ENCODE data around the gene WDR93.

The WDR93 gene

GRCh38 chr15:89753855-89754254 is 63.2 kb downstream of the WDR93 start:
- DNase-seq (ENCODE audit: low read depth) = no peak
- H3K4me3 ChIP-seq (replicated peaks; ENCODE audit: low read depth, low read length) = no peak overlapping the region
- TF ChIP-seq CTCF (IDR thresholded peaks at IDR 0.05; ENCODE audit: low read length, missing control alignments) = no peak

- no peak for TF ChIP-seq CTCF (IDR thresholded peaks at IDR 0.05; ENCODE audit: low read length, missing control alignments)
- no peak for DNase-seq (ENCODE audit: low read depth)
Measured at GRCh38 chr15:89754361-89755154, 63.9 kb downstream of the WDR93 start.

GRCh38 chr15:89755701-89756100 is 65.1 kb downstream of the WDR93 start:
- no peak for TF ChIP-seq CTCF (IDR thresholded peaks at IDR 0.05; ENCODE audit: low read length, missing control alignments)
- no peak for DNase-seq (ENCODE audit: low read depth)
- H3K4me3 ChIP-seq (replicated peaks; ENCODE audit: low read depth, low read length) = no peak overlapping the region

More at GRCh38 chr15:89754361-89755154, 63.9 kb downstream of the WDR93 start:
- H3K4me3 ChIP-seq (replicated peaks; ENCODE audit: low read depth, low read length) = no peak overlapping the region

- DNase-seq (ENCODE audit: low read depth) = no peak
- no peak for TF ChIP-seq CTCF (IDR thresholded peaks at IDR 0.05; ENCODE audit: low read length, missing control alignments)
Measured at GRCh38 chr15:89756897-89757296, 66.3 kb downstream of the WDR93 start.

GRCh38 chr15:89758283-89758682 is 67.7 kb downstream of the WDR93 start:
- DNase-seq (ENCODE audit: low read depth) = no peak
- TF ChIP-seq CTCF (IDR thresholded peaks at IDR 0.05; ENCODE audit: low read length, missing control alignments) = no peak
- H3K4me3 ChIP-seq (replicated peaks; ENCODE audit: low read depth, low read length) = no peak overlapping the region

More at GRCh38 chr15:89756897-89757296, 66.3 kb downstream of the WDR93 start:
- no peak overlapping the region for H3K4me3 ChIP-seq (replicated peaks; ENCODE audit: low read depth, low read length)

GRCh38 chr15:89758981-89759380 is 68.4 kb downstream of the WDR93 start:
- H3K4me3 ChIP-seq (replicated peaks; ENCODE audit: low read depth, low read length) = no peak overlapping the region
- DNase-seq (ENCODE audit: low read depth) = no peak

More at GRCh38 chr15:89758981-89759380, 68.4 kb downstream of the WDR93 start:
- no peak for TF ChIP-seq CTCF (IDR thresholded peaks at IDR 0.05; ENCODE audit: low read length, missing control alignments)
